ENCODE results near the gene TMEM247.

GRCh38 chr2:46434851-46435273 lies 44.5 kb upstream of the TMEM247 start:
- no peak for TF ChIP-seq POLR2AphosphoS5 (IDR thresholded peaks at IDR 0.05; ENCODE audit: low read depth, low read length)
- TF ChIP-seq, protein P1, sequence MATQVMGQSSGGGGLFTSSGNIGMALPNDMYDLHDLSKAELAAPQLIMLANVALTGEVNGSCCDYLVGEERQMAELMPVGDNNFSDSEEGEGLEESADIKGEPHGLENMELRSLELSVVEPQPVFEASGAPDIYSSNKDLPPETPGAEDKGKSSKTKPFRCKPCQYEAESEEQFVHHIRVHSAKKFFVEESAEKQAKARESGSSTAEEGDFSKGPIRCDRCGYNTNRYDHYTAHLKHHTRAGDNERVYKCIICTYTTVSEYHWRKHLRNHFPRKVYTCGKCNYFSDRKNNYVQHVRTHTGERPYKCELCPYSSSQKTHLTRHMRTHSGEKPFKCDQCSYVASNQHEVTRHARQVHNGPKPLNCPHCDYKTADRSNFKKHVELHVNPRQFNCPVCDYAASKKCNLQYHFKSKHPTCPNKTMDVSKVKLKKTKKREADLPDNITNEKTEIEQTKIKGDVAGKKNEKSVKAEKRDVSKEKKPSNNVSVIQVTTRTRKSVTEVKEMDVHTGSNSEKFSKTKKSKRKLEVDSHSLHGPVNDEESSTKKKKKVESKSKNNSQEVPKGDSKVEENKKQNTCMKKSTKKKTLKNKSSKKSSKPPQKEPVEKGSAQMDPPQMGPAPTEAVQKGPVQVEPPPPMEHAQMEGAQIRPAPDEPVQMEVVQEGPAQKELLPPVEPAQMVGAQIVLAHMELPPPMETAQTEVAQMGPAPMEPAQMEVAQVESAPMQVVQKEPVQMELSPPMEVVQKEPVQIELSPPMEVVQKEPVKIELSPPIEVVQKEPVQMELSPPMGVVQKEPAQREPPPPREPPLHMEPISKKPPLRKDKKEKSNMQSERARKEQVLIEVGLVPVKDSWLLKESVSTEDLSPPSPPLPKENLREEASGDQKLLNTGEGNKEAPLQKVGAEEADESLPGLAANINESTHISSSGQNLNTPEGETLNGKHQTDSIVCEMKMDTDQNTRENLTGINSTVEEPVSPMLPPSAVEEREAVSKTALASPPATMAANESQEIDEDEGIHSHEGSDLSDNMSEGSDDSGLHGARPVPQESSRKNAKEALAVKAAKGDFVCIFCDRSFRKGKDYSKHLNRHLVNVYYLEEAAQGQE (IDR thresholded peaks at IDR 0.05; ENCODE audit: insufficient read depth in 1 of 2, low read depth in 2 of 2, low read length in 2 of 2), result no peak
- no peak for TF ChIP-seq TAF1 (IDR thresholded peaks at IDR 0.05; ENCODE audit: borderline replicate concordance, insufficient read depth, low read length)

Data from PFSK-1 (cell line).